ENCODE data around the gene GPR68.
"Not testable (repeated sequence)": the region's sequence is repeated elsewhere in the genome, so short reads cannot be mapped to it uniquely, and the experiment has no call there.

GPR68 gene

GRCh38 chr14:91272341-91273272 lies 28.1 kb upstream of the GPR68 start:
- no peak for DNase-seq (ENCODE audit: low read depth)

GRCh38 chr14:91271639-91272038 lies 27.1 kb upstream of the GPR68 start:
- DNase-seq (ENCODE audit: low read depth): no peak

- no peak for DNase-seq (ENCODE audit: low read depth)
These were observed 26.1 kb upstream of the GPR68 start for GRCh38 chr14:91270619-91271018.

- no peak for DNase-seq (ENCODE audit: low read depth)
These were observed 25.7 kb upstream of the GPR68 start for GRCh38 chr14:91270188-91270587.

GRCh38 chr14:91269076-91269991 lies 24.8 kb upstream of the GPR68 start:
- no peak for DNase-seq (ENCODE audit: low read depth)

- no peak for DNase-seq (ENCODE audit: low read depth)
These were observed 23.5 kb upstream of the GPR68 start for GRCh38 chr14:91267965-91268437.

- DNase-seq (ENCODE audit: low read depth): not testable (repeated sequence)
These were observed 21.8 kb upstream of the GPR68 start for GRCh38 chr14:91266276-91266675.

- no peak for DNase-seq (ENCODE audit: low read depth)
These were observed 20.9 kb upstream of the GPR68 start for GRCh38 chr14:91265404-91265803.

GRCh38 chr14:91264151-91265150 lies 19.9 kb upstream of the GPR68 start:
- DNase-seq (ENCODE audit: low read depth): no peak

GRCh38 chr14:91263329-91263728 lies 18.8 kb upstream of the GPR68 start:
- DNase-seq (ENCODE audit: low read depth): no peak

GRCh38 chr14:91261986-91262549 lies 17.6 kb upstream of the GPR68 start:
- no peak for DNase-seq (ENCODE audit: low read depth)

GRCh38 chr14:91261115-91261514 lies 16.6 kb upstream of the GPR68 start:
- no peak for DNase-seq (ENCODE audit: low read depth)

GRCh38 chr14:91258876-91259275 lies 14.4 kb upstream of the GPR68 start:
- no peak for DNase-seq (ENCODE audit: low read depth)

- no peak for DNase-seq (ENCODE audit: low read depth)
These were observed 13.6 kb upstream of the GPR68 start for GRCh38 chr14:91258011-91258618.

GRCh38 chr14:91257328-91258010 lies 13.0 kb upstream of the GPR68 start:
- DNase-seq (ENCODE audit: low read depth): no peak

GRCh38 chr14:91256661-91257060 lies 12.2 kb upstream of the GPR68 start:
- no peak for DNase-seq (ENCODE audit: low read depth)

- DNase-seq (ENCODE audit: low read depth): no peak
These were observed 10.7 kb upstream of the GPR68 start for GRCh38 chr14:91255026-91255695.

- no peak for DNase-seq (ENCODE audit: low read depth)
These were observed 10.0 kb upstream of the GPR68 start for GRCh38 chr14:91254461-91254860.

GRCh38 chr14:91253795-91254323 lies 9.4 kb upstream of the GPR68 start:
- DNase-seq (ENCODE audit: low read depth): no peak
